NOMO-1 treated with DMSO at 0.1 percent for 48 hours (cell line): ENCODE measurements around the gene IQSEC1.

ENCODE experiments used
- DNase-seq: peaks from one replicate; lab custom pipeline; 2025; ENCODE audit not compliant: unreplicated experiment; lab: John Stamatoyannopoulos, UW

Gene IQSEC1

DNA sequence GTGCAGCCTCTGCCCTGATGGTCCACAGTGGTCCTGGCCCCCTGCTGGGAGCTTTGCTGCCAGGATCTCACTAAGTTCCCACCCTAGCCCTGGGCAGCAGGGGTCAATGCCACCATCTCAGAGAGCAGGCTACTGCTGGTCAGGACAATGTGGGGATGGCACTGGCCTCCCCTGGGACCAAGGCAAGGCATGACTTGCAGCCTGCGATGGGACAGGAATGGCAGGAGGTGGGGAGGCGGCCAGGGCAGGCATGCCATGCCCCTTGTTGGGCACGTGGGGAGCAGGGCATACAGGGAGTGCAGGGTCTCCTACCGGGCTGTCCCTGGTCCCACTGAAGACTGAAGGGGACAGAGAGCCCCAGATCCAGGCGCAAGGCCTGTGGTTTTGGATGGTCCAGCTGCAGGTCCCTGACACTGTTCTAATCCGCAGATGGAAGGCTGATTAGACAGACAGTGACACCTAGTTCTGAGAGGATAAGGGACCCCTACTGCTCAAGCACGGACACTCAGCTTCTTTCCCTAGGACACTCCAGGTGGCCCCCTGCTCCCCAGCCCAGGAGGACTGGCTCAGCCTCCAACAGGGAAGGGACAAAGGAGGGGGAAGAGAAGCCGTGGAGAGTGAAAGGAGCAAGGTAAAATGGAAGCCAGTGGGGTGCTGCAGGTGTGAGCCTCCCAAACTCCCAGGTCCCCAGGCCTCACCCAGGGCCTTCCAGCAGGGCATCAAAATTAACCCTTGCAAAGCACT is 162.7 kb downstream of the IQSEC1 start:
- DNase-seq = no peak

GRCh38 chr3:12909710-12910109 is 163.5 kb downstream of the IQSEC1 start:
- DNase-seq = no peak

GRCh38 chr3:12908859-12909258 is 164.4 kb downstream of the IQSEC1 start:
- no peak for DNase-seq

GRCh38 chr3:12908136-12908730 is 165.0 kb downstream of the IQSEC1 start:
- DNase-seq = no peak

DNA sequence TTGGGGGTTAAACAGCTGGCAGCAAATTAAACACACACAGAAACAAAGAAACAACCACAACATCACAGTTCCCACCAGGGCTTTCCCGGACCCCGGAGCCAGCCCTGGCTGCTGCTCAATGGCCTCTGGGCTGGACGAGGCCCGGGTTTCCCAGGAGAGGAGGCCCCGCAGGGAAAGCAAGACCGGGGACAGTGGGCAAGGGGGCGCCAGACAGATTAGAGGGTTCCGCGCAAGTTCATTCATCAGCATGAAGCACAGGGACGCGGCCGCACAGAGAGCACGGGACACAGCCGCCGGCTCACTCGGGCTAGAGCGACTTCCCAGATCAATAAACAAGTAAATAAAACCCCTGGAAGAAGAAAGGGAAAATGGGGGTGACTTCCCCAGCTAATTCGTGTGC is 165.5 kb downstream of the IQSEC1 start:
- DNase-seq = no peak

DNA sequence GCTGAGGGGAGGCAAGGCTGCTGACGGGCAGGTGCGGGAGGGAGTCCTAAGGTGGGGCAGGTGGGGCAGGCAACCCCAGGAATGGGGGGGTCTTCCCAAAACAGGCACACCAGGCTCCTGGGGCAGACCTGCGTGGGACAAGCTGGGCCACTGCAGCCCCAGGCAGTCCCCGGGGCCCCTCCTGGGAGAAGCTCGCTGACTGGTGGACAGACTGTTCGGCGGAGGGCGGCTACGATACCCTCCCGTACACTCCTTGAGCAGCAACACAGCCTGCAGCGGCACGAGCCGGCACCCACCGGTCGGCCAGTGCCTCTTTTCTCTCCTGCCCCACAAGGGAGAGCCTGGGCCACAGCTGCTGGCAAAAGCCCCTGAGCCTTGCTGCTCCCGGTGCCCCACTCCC is 165.9 kb downstream of the IQSEC1 start:
- no peak for DNase-seq

- no peak for DNase-seq
Observed at GRCh38 chr3:12906916-12907290, 166.3 kb downstream of the IQSEC1 start.

DNA sequence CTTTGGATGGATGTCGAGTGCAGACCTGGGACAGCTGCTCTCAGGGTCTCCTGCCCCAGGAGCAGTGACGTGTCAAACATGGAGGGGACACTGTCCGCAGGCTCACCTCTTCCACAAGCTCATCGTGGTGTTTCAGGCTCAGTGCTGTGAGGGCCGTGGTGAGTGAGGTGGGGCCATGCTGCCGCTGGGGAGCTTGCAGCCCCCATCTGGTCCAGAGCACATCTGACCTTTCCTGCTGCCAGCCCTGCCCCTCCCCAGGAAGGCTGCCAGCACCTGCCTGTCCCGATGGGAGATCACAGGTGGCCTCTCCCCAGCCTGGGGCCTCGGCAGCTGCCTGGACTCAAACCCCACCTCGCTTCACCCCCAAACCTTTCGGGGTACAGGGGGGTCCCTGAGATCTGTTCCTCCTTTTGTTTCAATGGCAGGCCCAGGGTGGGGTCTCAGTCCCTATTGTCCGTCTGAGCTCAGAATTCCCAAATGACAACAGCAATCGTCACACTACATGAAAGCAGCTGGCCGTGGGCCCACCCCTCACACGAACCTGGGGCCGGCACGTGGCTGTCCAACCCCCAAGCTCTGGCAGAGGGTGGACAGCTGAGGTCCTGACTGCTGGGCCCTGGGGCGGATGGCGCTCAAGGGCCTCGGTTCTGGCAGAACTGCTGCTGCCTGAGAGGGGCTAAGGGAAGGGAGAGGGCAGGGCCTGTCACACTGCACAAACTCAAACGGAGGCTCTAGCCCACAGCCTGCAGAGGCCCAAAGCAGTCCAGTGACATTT is 166.9 kb downstream of the IQSEC1 start:
- DNase-seq = no peak

DNA sequence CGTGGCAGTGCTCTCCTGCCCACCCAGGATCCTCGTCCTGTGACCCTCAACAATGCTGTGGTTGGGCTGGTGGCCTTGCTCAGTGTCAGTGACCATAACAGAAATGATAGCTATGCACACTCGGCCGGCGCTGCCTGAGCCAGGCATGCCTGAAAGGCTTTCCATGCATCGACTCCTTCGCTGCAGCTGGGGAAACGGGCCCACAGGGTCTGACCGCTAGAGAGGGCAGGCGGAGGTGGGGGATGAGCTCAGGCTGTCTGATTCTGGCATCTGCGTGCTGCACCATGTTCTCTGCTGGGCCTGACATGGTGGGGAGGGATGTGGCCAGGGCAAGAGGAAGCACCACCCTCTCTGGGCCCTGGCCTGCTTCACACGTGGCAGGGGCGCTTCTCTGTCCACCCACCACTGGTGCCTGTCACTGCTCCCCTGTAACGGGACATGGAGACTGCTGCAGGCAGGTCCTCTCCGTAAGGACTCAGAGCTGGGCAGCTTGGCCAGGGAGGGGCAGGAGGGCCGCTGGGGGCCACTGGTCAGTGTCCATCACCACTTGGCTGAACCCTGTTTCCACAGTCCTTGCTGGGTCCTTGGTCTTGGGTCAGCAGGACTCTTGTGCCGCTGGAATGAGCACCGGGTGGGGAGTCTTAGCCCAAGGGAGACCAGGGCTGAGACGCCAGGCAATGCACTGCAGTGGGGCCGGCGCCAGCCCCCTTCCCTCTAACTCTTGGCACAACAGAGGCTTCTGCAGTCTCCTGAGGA is 167.7 kb downstream of the IQSEC1 start:
- no peak for DNase-seq

- DNase-seq = no peak
Observed at GRCh38 chr3:12904951-12905315, 168.3 kb downstream of the IQSEC1 start.

- no peak for DNase-seq
Observed at GRCh38 chr3:12903881-12904280, 169.3 kb downstream of the IQSEC1 start.

- DNase-seq = no peak
Observed at GRCh38 chr3:12903000-12903800, 170.0 kb downstream of the IQSEC1 start.

- DNase-seq = no peak
Observed at GRCh38 chr3:12902181-12902999, 170.8 kb downstream of the IQSEC1 start.

DNA sequence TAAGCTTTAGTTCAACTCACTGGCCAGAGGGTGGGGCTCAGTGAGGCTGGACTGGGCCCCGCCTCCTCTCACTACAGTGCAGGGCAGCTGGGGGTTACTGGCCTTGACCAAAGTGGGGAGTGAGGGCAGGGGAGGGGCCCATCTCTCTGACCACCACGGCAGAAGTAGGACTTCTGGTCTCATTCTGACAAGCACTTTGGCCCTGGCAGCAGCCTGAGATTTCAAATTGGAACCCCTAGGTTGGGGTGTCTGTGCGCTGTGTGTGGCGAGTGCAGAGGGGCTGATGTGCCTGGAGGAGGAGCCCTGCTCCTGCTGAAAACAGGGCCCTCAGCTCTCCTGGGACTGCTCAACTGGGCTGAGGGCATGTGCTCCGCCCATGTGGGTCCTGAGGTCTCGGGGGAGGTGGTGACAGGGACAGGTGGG is 171.6 kb downstream of the IQSEC1 start:
- DNase-seq = no peak

DNA sequence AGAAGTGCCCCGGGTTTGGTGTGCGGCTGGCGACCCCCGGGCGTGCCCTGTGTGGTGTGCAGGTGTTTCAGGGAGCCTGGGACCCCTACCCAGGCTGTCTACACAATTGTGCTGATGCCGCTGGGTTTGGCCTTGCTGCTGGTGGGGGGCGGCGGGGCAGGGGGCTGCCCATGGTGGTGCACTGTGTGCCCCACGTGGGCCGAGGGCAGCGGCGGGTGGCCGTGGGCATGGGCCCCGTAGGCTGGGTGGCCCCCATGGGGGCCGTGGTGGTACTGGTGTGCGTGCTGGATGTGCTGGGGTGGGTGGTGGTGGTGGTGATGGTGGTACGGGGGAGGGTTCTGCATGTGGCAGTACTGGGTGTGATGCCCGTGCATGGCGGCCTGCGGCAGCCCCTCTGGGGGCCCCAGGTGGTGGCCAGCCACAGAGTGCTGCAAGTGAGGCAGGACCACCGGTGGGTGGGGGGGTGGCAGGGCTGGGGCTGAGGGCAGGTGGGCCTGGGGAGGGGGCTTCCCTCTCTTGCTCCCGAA is 172.3 kb downstream of the IQSEC1 start:
- DNase-seq = no peak

- no peak for DNase-seq
Observed at GRCh38 chr3:12898965-12899755, 174.1 kb downstream of the IQSEC1 start.

DNA sequence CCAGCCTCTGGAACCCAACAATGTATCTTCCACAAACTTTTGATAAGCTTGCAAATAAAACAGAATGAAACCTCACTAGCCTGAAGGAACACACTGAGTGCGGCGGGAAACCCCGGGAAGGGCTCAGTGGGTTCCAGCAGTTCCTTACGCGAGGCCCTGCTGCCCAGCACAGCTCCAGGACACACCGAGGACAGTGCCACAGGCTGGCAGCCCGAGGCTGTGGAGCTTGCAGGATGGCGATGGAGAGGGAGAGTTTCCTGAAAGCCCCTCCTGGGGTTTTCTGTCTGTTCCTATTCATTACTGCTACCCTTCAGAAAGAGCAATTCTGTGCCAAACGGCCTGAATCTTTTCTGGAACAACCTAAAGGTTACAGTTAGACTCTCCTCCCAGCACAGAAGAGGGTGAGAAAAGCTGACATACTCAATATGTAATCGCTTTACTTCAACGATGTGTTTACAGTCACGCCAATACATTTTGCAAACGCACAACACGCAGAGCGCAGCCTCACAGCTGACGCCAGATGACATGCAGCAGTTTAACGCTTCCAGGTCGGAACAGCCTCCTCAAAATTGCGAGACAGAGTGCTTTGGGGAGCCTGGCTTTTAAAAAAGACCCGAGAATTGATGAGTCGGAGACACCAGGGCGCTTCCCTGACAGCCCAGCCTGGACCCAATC is 174.8 kb downstream of the IQSEC1 start:
- no peak for DNase-seq
